GM12891 (cell line): ENCODE results near the gene FGD5.

Source experiments
- DNase-seq: peaks from one replicate; pipeline ENCODE4 v3.0.0; 2011; ENCODE audit warnings: low spot score; ENCODE audit not compliant: insufficient read length
- FAIRE-seq: peaks from 2 replicates; lab custom pipeline; 2011; peaks lifted over from hg19 to GRCh38; lab: Jason Lieb, UNC
- PAX5 ChIP-seq: IDR thresholded peaks from 2 replicates; pipeline ENCODE4 v1.6.1; 2011; ENCODE audit warnings: low read length, moderate library complexity, mild to moderate bottlenecking; ENCODE audit not compliant: insufficient read depth, severe bottlenecking
- POLR2A ChIP-seq: IDR thresholded peaks from 2 replicates; pipeline ENCODE4 v1.6.1; 2011; ENCODE audit warnings: low read depth, low read length, control low read depth
- POLR2AphosphoS5 ChIP-seq: IDR thresholded peaks from 2 replicates; pipeline ENCODE4 v1.6.1; 2011; ENCODE audit warnings: low read depth, low read length, control low read depth
- POU2F2 ChIP-seq: IDR thresholded peaks from 2 replicates; pipeline ENCODE4 v1.6.1; 2011; ENCODE audit warnings: low read depth, mild to moderate bottlenecking, control low read depth, low read length, moderate library complexity
- SPI1 ChIP-seq: IDR thresholded peaks from 2 replicates; pipeline ENCODE4 v1.6.1; 2011; ENCODE audit warnings: low read depth, low read length, control low read depth
- TAF1 ChIP-seq: IDR thresholded peaks from 2 replicates; pipeline ENCODE4 v1.6.1; 2011; ENCODE audit warnings: low read depth, low read length, control low read depth

FGD5 gene

DNA sequence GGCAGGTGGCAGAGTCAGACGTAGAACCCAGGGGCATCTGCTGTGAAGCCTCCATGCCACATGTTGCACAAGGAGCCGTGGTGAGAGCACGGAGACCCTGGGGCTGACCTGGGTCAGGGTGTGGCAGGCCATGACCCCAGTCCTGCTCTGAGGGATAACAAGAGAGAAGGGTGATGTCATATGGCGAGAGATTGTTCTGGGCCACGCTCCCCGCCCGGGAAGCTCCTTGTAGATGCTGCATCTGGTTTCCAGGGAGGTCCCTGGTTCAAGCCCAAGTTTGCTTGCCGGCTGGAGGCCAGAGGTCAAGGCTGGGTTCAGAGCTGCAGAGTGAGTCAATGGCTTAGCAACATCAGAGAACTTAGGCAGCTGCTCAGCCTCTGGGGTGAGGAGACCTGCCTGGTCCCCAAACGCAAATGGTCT is 17.3 kb downstream of the FGD5 start:
- FAIRE-seq, result no peak

DNA sequence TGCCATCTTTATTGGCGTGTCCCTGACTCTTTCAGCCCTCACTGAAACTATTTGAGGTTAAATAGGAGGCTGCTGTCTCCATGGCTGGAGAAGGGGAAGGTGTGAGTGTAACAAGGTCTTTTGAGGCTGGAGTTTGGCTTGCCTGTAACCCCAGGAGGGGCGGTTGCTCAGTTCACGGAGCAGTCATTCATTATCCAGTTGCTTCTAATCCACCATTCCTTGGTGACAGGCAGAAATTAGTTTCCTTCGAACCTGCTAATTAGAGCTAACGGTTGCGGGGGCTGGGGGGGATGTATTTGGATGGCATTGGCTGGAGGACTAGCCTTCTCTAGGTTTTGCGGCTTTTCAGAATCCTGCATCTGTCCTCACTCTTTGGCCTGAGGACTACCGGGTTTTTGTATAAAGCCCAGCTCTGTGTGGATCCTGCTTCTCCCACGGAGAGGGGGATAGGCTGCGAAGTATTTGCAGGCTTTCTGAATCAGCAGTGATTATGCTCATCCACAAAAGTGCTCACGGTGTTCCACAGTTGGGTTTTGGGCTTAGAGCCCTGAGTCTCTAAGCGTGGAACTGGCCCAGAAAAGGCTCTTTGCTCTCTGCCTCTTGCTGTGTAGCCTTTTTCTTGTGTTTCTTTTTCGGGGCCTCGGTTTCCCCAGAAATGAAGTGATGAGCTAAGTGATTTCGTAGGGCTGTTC is 18.6 kb downstream of the FGD5 start:
- FAIRE-seq, result no peak
- no peak for DNase-seq
- no peak for TF ChIP-seq POLR2AphosphoS5
- TF ChIP-seq SPI1, result no peak
- TF ChIP-seq TAF1, result no peak
- TF ChIP-seq PAX5, result no peak
- TF ChIP-seq POLR2A, result no peak
- no peak for TF ChIP-seq POU2F2

More for the DNA sequence above, 17.3 kb downstream of the FGD5 start:
- DNase-seq, result no peak
- TF ChIP-seq SPI1 (no peak), POLR2A (no peak), TAF1 (no peak), POU2F2 (no peak), PAX5 (no peak), POLR2AphosphoS5 (no peak)

DNA sequence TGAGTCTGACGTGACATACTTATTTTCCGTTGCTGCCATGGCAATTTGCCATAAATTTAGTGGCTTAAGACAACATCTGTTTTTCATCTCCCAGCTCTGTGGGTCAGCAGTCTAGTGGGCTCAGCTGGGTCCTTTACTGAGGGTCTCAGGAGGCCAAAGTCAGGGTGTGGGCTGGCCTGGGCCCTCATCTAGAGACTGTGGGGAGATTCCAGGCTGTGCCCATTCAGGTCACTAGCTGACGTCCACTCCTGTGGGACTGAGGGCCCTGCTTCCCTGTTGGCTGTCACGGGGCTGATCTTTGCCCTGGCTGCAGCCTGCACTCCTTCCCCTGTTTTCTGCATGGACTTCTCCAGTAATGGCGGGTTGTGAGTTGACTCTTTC is 19.1 kb downstream of the FGD5 start:
- TF ChIP-seq POU2F2, result no peak
- no peak for TF ChIP-seq PAX5
- TF ChIP-seq SPI1, result no peak
- TF ChIP-seq POLR2A, result no peak
- TF ChIP-seq TAF1, result no peak
- TF ChIP-seq POLR2AphosphoS5, result no peak
- DNase-seq (no peak), FAIRE-seq (no peak)

DNA sequence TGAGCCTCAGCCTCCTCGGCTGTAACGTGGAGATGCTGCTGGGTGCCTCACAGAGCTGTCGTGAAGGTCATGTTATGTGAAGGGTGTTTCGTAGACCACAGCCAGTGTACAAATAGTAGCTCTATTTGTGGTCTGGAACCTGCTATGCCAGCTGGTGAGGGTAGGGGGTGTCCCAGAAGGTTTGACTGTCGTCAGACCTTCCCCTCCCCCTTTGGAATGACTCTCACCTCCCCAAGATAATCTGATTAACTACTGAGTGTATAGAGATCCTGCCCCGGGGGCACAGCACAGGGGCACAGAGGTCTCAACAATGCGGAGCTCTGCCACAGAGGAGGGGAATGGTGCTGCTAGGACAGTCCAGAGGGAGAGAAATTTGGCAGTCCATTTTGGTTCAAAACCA is 20.5 kb downstream of the FGD5 start:
- FAIRE-seq (no peak), DNase-seq (no peak)
- TF ChIP-seq POLR2A (no peak), TAF1 (no peak)

DNA sequence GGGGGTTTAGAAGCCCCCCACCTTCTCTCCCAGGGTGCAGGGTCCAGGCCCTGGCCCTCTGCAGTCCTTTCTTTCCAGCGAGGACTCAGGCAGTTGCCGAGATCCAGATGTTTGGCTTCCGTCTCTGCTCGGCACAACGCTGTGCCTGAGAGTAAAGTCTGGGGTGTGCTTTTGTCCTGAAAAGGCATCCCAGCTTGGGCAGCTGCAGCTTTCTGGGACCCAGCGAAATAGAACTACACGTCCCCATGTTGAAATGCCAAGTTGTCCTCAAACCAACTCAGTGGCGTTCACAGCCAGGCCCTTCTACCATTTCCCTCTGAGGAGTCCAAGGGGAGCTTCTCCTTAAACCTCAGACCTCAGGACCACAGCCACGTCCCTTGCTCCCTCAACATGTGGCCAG is 23.1 kb downstream of the FGD5 start:
- FAIRE-seq (no peak), DNase-seq (no peak)
- no peak for TF ChIP-seq POU2F2
- no peak for TF ChIP-seq PAX5
- TF ChIP-seq SPI1, result no peak
- no peak for TF ChIP-seq POLR2AphosphoS5
- no peak for TF ChIP-seq TAF1

DNA sequence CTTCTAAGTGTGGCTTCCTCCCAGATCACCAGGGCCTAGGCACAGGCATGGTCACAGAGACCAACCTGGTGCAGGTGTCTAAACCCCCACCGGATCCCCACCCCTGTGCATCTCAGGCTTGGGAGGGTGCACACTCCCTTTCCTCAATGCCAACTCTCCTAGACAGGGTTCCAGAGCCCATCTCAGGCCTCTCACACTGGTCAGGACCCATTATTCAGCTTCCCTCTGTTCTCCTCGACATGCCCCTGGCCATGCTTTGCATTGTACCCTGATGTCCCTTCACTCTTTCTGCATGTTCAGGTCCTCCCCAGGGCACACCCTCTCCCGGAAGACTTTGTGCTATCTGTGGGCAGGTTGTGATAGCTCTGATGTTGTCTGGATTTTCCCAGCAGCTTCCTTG is 23.5 kb downstream of the FGD5 start:
- no peak for FAIRE-seq
- no peak for TF ChIP-seq SPI1
- TF ChIP-seq POU2F2, result no peak
- no peak for TF ChIP-seq TAF1
- TF ChIP-seq POLR2A, result no peak
- no peak for TF ChIP-seq PAX5
- no peak for TF ChIP-seq POLR2AphosphoS5

DNA sequence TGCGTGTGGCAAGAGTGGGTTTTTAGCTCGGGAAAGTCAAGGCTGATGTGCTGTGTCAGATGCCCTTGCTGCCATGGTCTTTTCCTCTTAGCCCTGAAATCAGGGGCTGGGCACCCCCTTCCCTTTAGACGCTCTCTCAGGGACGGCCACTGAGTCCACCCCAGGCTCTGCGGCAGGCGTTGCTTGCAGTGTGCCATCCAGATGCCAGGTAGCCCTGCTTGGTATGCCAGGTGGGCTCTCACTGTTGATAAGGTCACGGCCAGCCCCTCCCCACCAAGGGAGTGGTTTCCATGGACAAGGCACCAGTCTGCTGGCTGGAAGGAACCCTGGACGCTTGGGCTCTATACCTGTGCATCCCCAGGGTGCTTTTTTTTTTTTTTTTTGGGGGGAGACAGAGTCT is 24.6 kb downstream of the FGD5 start:
- no peak for DNase-seq
- no peak for FAIRE-seq
- no peak for TF ChIP-seq POLR2AphosphoS5
- no peak for TF ChIP-seq SPI1
- no peak for TF ChIP-seq PAX5
- no peak for TF ChIP-seq POLR2A
- no peak for TF ChIP-seq TAF1
- no peak for TF ChIP-seq POU2F2

More for the DNA sequence above, 23.5 kb downstream of the FGD5 start:
- no peak for DNase-seq

DNA sequence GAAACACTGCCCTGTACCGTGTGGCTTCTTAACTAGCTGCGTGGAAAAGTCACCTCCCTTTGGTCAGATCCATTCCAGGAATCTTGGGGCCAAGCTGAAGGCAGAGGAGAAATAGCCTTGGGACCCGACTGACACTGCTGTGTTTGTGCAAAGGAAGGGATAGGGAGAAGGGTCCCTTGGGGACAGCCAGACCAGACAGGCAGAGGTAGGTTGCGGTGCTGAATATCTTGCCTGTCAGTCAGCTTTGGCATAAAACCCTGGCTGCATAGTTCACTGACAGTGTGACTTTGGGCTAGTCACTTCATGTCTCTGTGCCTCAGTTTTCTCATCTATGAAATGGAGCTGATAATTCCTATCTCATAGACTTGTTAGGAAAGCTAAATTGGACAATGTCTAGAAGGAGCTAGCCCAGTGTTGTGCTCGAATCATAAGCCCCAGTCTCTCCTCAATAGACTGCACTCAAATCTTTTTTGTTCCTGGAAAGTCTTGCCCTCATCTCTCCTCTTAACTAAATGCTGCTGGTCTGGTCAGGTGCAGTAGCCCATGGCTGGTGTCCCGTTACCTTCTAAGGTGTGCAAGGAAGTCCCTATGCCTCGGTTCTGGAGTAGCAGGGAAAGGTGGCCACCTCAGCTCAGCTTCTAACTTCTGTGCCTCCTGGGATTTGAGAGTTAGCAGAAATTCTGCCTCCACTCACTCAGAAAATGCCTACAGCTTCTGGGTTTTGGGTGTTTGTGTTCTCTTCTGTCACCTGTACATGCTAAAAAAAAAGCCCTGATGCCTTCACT is 25.8 kb downstream of the FGD5 start:
- FAIRE-seq, result no peak
- TF ChIP-seq SPI1, result no peak
- no peak for TF ChIP-seq TAF1
- no peak for TF ChIP-seq POLR2AphosphoS5
- no peak for TF ChIP-seq POLR2A
- TF ChIP-seq PAX5, result no peak
- no peak for TF ChIP-seq POU2F2

DNA sequence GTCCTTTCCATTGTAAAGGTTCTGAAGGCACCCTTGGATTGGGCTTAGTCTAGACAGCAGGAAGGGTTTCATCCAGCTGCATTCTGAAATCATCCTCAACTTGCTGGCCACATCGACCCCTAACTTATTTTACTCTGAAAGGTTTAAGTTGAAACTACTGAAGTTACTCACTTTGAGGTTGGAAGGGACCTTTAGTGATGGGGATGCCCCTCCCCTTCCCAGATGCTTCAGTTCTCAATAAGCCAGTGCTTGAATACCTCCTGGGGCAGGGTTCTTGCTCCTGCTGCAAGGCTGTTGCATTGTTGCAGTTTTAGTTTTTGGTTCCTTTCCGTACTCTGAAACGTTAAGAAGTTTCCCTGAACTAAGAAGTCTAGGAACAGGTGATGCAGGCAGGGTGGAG is 26.4 kb downstream of the FGD5 start:
- FAIRE-seq, result peak; percentile 13
- TF ChIP-seq POU2F2 (no peak), POLR2A (no peak), SPI1 (no peak), POLR2AphosphoS5 (no peak), PAX5 (no peak), TAF1 (no peak)

More for the DNA sequence above, 25.8 kb downstream of the FGD5 start:
- no peak for DNase-seq

DNA sequence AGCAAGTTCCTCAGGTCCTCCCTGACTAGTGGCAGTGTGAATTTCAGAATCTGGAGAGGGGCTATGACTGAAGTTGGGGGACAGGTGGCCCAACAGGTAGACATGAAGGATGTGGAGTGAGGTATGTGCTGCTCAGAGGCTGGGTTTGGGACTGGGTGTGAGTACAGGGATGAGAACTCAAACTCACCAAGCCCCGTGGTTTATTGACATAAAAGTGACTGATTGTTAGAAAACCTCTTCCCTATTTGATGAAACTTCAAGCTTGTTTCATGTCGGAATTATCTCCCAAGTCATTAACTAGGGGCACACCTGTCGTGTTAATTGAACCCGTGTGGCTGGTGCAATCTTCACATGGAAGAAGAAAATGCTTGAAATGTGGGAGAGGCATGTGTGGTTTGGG is 27.1 kb downstream of the FGD5 start:
- no peak for TF ChIP-seq POLR2A
- no peak for TF ChIP-seq SPI1
- no peak for TF ChIP-seq PAX5
- TF ChIP-seq POU2F2, result no peak
- no peak for TF ChIP-seq TAF1
- TF ChIP-seq POLR2AphosphoS5, result no peak
- no peak for DNase-seq
- no peak for FAIRE-seq

More for the DNA sequence above, 26.4 kb downstream of the FGD5 start:
- no peak for DNase-seq
